Activated CD8-positive, alpha-beta T cell treated with anti-CD3 and anti-CD28 coated beads, Interleukin-2, amount 10 ng/mL, durations not matched to agents 7 days and 5 days (primary cell): ENCODE results near the gene DHRS12. TPM values are rescaled to one million over a fixed set of nuclear protein-coding genes. Genes with fewer than 3 reads are reported as not detected.

Source experiments
- ATAC-seq: fragments of 150-1000 bp; cut with Tn5 transposase; one replicate; pipeline ENCODE4 v1.10.0; 2021; ENCODE audit warnings: moderate library complexity
- CTCF ChIA-PET: fragments of 350-600 bp; sonication (Branson Sonifier 250); formaldehyde crosslinking; loops from one replicate; lab custom pipeline; 2021; ENCODE audit warnings: antibody characterized with exemption; lab: Charles Lee
- POLR2A ChIA-PET: fragments of 350-600 bp; sonication (Branson Sonifier 250); formaldehyde crosslinking; loops from one replicate; lab custom pipeline; 2021; ENCODE audit warnings: antibody characterized with exemption; lab: Charles Lee
- DNase-seq: peaks from one replicate; pipeline ENCODE4 v3.0.0-alpha.2; 2020
- H3K27ac Mint-ChIP-seq: one replicate; pipeline ENCODE4 v1.8.0; 2021; ENCODE audit warnings: mild to moderate bottlenecking, mixed read lengths
- H3K27me3 Mint-ChIP-seq: one replicate; pipeline ENCODE4 v1.8.0; 2021; ENCODE audit warnings: low read depth, mixed read lengths
- H3K36me3 Mint-ChIP-seq: one replicate; pipeline ENCODE4 v1.8.0; 2021; ENCODE audit warnings: low read depth, mixed read lengths
- H3K4me1 Mint-ChIP-seq: one replicate; pipeline ENCODE4 v1.8.0; 2021; ENCODE audit warnings: low read depth, mixed read lengths
- H3K4me3 Mint-ChIP-seq: one replicate; pipeline ENCODE4 v1.8.0; 2021; ENCODE audit warnings: mild to moderate bottlenecking, mixed read lengths
- H3K9me3 Mint-ChIP-seq: one replicate; pipeline ENCODE4 v1.8.0; 2022; ENCODE audit warnings: mixed read lengths; ENCODE audit not compliant: insufficient read depth
- total RNA-seq, 2 experiments: library from RNA; stranded (reverse); gene quantifications; one replicate each; pipeline ENCODE4 v1.2.3, GENCODE V29; 2021

DHRS12 gene
- total RNA-seq, 2 experiments from 2014 or later, result 8.9 to 10.0 TPM

DNA sequence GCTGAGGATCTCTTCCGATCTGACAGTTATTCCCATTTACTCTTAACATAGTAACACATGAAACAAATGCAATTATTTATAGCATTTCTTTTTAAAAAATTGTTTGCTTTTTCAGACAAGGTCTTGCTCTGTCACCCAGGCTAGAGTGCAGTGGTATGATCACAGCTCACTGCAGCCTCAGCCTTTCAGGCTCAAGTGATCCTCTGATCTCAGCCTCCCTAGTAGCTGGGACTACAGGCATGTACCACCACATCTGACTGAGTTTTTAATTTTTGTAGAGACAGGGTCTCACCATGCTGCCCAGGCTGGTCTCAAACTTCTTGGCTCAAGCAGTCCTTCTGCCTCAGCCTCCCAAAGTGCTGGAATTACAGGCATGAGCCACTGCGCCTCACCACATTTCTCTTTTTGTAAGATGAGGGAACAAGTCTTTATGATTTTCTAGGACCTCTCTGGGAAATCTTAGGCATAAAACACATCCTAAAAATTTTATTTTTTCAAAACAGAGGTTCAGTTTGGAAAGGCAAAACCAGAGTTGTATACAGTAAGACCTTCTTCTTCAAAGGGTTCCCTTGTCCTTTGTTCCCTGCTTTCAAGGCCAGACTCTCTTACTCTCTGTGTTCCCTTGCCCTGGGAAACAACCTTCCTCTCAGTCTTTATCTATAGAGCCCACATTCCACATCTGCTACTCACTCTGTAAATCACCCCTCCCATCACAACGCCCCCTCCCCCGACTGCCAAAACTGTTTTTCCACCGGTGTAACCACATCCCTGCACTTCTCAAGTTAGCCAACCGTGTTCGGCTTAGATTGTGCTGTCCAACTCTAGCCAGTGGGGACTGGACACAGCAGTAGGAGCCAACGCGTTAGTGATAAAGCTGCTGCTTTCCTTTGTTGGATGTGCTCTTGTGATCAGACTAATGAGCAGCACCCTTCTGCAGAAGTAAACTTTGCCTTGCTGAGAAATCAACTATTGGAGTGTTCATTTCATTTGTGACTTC, 56.2 kb downstream of the DHRS12 start:
- peaks cover 24% of the 10 kb centered on the region for H3K36me3 Mint-ChIP-seq
- CTCF ChIA-PET, result interaction anchor here (0.6 kb wide), 1 partner anchor 9 kb away, joined by 3 read pairs; no protein-coding TSS in a partner anchor
- ATAC-seq, result no peak

GRCh38 chr13:51746802-51747201, 57.2 kb downstream of the DHRS12 start:
- Mint-ChIP-seq H3K4me3 (no peak overlapping the region), H3K4me1 (no peaks in the 10 kb centered on the region), H3K27ac (no peak overlapping the region), H3K27me3 (no peaks in the 10 kb centered on the region), H3K9me3 (peaks cover 6% of the 10 kb centered on the region), H3K36me3 (peaks cover 20% of the 10 kb centered on the region)
- ChIA-PET POLR2A (no interaction called here), CTCF (no interaction called here)
- DNase-seq (no peak), ATAC-seq (no peak)

More for the DNA sequence above, 56.2 kb downstream of the DHRS12 start:
- DNase-seq, result no peak
- POLR2A ChIA-PET, result no interaction called here
- H3K9me3 Mint-ChIP-seq, result peaks cover 6% of the 10 kb centered on the region
- no peaks in the 10 kb centered on the region for H3K4me1 Mint-ChIP-seq
- H3K4me3 Mint-ChIP-seq, result no peak overlapping the region
- H3K27me3 Mint-ChIP-seq, result no peaks in the 10 kb centered on the region
- no peak overlapping the region for H3K27ac Mint-ChIP-seq

DNA sequence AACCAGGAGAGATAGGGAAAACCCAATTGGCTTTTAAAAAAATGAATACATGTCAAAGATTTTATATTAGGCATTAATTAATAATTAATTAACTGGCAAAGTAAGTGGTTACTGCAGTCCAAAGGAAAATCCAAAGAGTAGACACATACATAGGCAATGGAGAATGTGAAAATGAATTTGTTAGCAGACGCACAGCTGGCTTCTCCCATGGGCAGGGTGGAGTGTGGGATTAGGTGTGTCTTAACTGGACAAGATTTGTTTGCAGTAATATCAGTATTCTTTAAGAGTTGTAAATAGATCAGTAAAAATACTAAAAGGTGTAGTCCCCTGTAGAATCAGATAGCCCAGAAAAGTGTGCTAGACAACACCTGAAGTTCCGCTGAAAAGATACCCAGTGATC, 58.7 kb downstream of the DHRS12 start:
- DNase-seq, result no peak
- peaks cover 24% of the 10 kb centered on the region for H3K36me3 Mint-ChIP-seq
- H3K27me3 Mint-ChIP-seq, result no peaks in the 10 kb centered on the region
- CTCF ChIA-PET, result no interaction called here
- no peak overlapping the region for H3K4me3 Mint-ChIP-seq
- no peak overlapping the region for H3K27ac Mint-ChIP-seq
- H3K9me3 Mint-ChIP-seq, result peaks cover 6% of the 10 kb centered on the region
- POLR2A ChIA-PET, result no interaction called here
- ATAC-seq, result no peak
- H3K4me1 Mint-ChIP-seq, result no peaks in the 10 kb centered on the region

DNA sequence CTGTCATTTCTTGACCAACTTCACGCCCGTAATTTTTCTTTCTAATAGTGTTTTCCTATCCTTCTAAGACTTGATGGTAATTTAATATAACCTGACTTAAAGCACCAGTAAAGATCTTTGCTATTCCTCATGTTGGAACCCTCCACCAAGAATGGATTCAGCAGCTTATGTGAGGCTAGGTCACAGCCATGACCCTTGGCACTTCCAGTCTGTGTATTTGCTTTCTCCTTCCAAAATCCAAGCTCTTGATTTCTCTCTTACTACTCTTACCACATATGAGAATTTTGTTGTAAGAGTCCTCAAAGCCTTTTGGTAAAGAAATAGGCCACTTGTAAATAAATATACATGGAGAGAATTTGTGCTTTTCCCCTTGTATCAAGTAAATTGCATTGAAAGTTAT, 61.4 kb downstream of the DHRS12 start:
- Mint-ChIP-seq H3K4me3 (no peak overlapping the region), H3K9me3 (peaks cover 6% of the 10 kb centered on the region), H3K27me3 (no peaks in the 10 kb centered on the region), H3K27ac (no peak overlapping the region), H3K36me3 (peaks cover 25% of the 10 kb centered on the region), H3K4me1 (peaks cover 12% of the 10 kb centered on the region)
- POLR2A ChIA-PET, result interaction anchor here (0.6 kb wide), 1 partner anchor 65 kb away, joined by 3 read pairs; no protein-coding TSS in a partner anchor
- DNase-seq, result no peak
- CTCF ChIA-PET, result interaction anchor here (1.8 kb wide), 1 partner anchor 55 kb away, joined by 5 read pairs; no protein-coding TSS in a partner anchor
- no peak for ATAC-seq

DNA sequence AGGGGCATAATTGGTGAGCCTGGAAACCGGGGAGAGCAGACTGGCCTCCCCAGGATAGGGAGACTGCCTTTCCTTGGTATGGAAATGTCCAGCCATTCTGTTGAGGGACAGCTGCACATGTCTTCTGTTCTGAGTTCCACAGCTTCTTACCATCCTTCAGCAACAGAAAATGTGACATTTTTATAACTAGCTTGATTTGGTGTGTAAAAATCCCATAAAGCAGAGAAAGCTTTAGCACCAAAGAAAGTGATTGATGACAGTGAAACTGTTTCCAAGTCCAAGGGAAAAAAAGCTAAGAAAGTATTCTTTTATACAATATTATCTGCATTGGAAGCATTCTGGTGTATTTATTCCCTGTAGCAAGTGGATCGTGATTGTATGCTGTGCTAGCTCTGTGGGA, 61.9 kb downstream of the DHRS12 start:
- CTCF ChIA-PET, result interaction anchor here (0.7 kb wide), 1 partner anchor 299 kb away, joined by 3 read pairs; no protein-coding TSS in a partner anchor
- H3K4me3 Mint-ChIP-seq, result no peak overlapping the region
- POLR2A ChIA-PET, result no interaction called here
- peaks cover 21% of the 10 kb centered on the region for H3K36me3 Mint-ChIP-seq
- DNase-seq (no peak), ATAC-seq (no peak)
- H3K9me3 Mint-ChIP-seq, result peaks cover 6% of the 10 kb centered on the region
- H3K27ac Mint-ChIP-seq, result no peak overlapping the region
- H3K27me3 Mint-ChIP-seq, result no peaks in the 10 kb centered on the region
- peaks cover 17% of the 10 kb centered on the region for H3K4me1 Mint-ChIP-seq

DNA sequence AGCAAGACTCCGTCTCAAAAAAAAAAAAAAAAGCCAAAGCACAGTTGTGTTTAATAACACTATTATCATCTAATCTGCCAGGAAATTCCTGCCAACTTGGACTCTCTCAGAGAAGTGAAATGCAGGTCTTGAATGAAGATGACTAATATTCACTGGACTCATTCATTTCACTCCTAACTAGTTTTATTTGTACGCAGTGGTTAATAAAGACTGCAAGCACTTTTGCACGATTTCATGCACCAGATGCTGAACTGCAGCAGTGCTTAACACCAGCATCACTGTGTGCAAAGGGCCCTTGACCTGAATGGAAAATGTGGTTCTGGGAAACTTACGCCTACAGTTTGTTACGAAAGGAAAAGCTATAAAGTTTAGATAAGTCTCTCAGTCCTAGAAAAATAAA, 63.3 kb downstream of the DHRS12 start:
- peaks cover 17% of the 10 kb centered on the region for H3K4me1 Mint-ChIP-seq
- ATAC-seq (no peak), DNase-seq (no peak)
- H3K4me3 Mint-ChIP-seq, result no peak overlapping the region
- no peaks in the 10 kb centered on the region for H3K27me3 Mint-ChIP-seq
- CTCF ChIA-PET, result interaction anchor here (0.8 to 2.5 kb wide), 3 partner anchors 16 to 109 kb away, joined by 3 to 8 read pairs (median 4); no protein-coding TSS in a partner anchor
- no peaks in the 10 kb centered on the region for H3K9me3 Mint-ChIP-seq
- H3K27ac Mint-ChIP-seq, result no peak overlapping the region
- H3K36me3 Mint-ChIP-seq, result peaks cover 20% of the 10 kb centered on the region
- POLR2A ChIA-PET, result no interaction called here

DNA sequence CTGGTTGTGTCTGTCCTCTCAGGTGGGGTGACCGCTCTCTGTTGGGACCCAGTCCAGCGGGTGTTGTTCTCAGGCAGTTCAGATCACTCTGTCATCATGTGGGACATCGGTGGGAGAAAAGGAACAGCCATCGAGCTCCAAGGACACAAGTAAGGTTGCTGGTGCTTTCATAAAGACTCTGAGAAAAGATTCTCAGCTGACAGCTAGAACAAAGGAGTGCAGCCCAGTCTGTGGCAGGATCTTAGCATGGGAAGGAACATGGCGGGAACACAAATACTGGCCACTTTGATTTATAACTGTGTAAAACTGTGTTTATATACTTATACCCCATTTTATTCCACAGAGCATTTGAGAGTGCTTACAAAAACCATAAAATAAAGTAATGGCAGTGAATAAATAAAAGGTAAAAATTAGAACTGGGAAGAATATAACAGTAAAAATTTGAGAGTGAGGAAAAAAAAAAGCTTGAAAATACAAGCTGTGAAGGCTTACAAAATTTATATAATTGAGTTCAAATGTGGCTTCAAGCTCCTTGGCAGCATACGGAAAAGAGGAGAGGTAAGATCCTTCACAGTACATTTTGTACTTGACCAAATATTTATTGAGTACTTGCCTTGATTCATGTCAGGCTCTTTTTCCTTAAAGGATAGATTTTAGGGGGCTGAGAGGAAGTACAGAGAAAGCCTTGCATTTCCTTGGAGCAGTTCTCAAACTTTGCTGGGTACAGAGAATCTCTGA, 64.8 kb downstream of the DHRS12 start:
- Mint-ChIP-seq H3K36me3 (peaks cover 18% of the 10 kb centered on the region), H3K27ac (no peak overlapping the region), H3K9me3 (no peaks in the 10 kb centered on the region), H3K27me3 (no peaks in the 10 kb centered on the region), H3K4me3 (no peak overlapping the region), H3K4me1 (peaks cover 17% of the 10 kb centered on the region)
- ChIA-PET POLR2A (no interaction called here), CTCF (interaction anchor here (2.5 kb wide), 1 partner anchor 18 kb away, joined by 8 read pairs; no protein-coding TSS in a partner anchor)
- DNase-seq (no peak), ATAC-seq (no peak)

DNA sequence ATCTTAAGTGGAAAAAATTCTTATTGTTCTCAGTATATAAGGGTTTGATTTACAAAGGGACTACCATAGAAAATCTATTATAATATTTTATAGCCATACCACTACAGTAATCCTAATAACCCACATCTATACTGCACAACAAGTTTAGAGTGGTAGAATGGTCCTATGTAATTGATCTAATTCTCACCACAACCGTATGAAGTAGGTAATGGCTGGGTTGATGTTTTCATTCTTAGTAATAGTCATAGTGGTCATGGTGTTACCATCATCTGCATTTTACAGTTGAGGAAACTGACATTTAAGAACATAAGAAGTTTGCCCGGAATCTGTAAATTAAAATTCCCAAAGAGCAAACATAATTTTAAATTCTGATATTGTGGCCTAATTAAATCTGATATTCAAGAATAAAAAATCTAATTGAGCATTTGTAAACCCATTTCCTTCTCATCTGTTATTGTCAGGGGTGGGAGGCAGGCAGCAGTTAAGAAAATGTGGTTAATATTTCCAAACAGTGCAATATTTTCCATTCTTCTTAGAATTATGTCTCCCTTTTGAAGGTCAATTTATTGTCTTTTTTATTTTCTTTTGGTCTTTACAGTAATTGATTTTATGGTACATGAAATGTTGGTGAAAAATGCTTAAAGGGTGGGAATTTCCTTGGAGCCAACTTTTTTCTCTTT, 65.6 kb downstream of the DHRS12 start:
- peaks cover 17% of the 10 kb centered on the region for H3K4me1 Mint-ChIP-seq
- POLR2A ChIA-PET, result no interaction called here
- H3K9me3 Mint-ChIP-seq, result no peaks in the 10 kb centered on the region
- H3K36me3 Mint-ChIP-seq, result peaks cover 18% of the 10 kb centered on the region
- no peaks in the 10 kb centered on the region for H3K27me3 Mint-ChIP-seq
- no peak overlapping the region for H3K27ac Mint-ChIP-seq
- no peak overlapping the region for H3K4me3 Mint-ChIP-seq
- ATAC-seq, result no peak
- DNase-seq, result no peak
- CTCF ChIA-PET, result no interaction called here

DNA sequence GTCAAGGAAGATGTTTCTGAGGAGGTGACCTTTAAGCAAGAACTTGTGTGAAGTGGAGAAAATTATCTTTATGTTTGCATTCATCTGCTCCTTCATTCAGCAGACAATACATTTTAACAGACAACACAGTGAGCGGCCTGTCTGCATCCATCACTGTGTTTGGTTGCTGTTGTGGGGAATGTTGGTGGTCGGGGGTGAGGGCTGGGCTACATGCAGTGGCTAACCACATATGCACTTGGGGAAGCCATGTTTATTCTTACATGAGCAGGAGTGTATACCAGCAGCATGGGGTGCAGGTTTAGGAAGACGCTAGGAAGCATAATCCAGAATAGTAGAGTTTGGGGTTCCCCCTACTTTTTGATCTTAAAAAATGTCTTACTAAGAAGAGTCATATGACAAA, 66.4 kb downstream of the DHRS12 start:
- H3K9me3 Mint-ChIP-seq, result no peaks in the 10 kb centered on the region
- ATAC-seq (peak; percentile 64), DNase-seq (peak; percentile 35)
- peaks cover 17% of the 10 kb centered on the region for H3K4me1 Mint-ChIP-seq
- H3K4me3 Mint-ChIP-seq, result no peak overlapping the region
- peaks cover 18% of the 10 kb centered on the region for H3K36me3 Mint-ChIP-seq
- POLR2A ChIA-PET, result no interaction called here
- H3K27ac Mint-ChIP-seq, result no peak overlapping the region
- CTCF ChIA-PET, result no interaction called here
- no peaks in the 10 kb centered on the region for H3K27me3 Mint-ChIP-seq

- Mint-ChIP-seq H3K27me3 (no peaks in the 10 kb centered on the region), H3K4me1 (peaks cover 21% of the 10 kb centered on the region), H3K4me3 (no peak overlapping the region), H3K36me3 (peaks cover 12% of the 10 kb centered on the region), H3K9me3 (no peaks in the 10 kb centered on the region), H3K27ac (no peak overlapping the region)
- no peak for ATAC-seq
- ChIA-PET CTCF (no interaction called here), POLR2A (no interaction called here)
- no peak for DNase-seq
Observed at GRCh38 chr13:51734786-51735185, 69.2 kb downstream of the DHRS12 start.
